Astrocyte (in vitro differentiated cells and primary cell): ENCODE data around the gene GDI2. TPM values are rescaled to one million over a fixed set of nuclear protein-coding genes. Genes with fewer than 3 reads are reported as not detected.

Experiments
- DNase-seq: peaks from one replicate; pipeline ENCODE4 v3.0.0-alpha.2; 2010; ENCODE audit warnings: low read depth
- FAIRE-seq: peaks from 2 replicates; lab custom pipeline; 2011; peaks lifted over from hg19 to GRCh38; lab: Jason Lieb, UNC
- H2AFZ ChIP-seq: 2 replicates; pipeline ENCODE4 v1.6.0; 2012; ENCODE audit warnings: low read depth, low read length, inconsistent platforms
- H3K27ac ChIP-seq: 2 replicates; pipeline ENCODE4 v1.5.1; 2011; ENCODE audit warnings: low read depth, low read length, inconsistent platforms
- H3K27me3 ChIP-seq: 2 replicates; pipeline ENCODE4 v1.6.0; 2011; ENCODE audit warnings: low read length, inconsistent platforms; ENCODE audit not compliant: insufficient read depth
- H3K36me3 ChIP-seq: 2 replicates; pipeline ENCODE4 v1.5.1; 2011; ENCODE audit warnings: low read length, inconsistent platforms; ENCODE audit not compliant: insufficient read depth
- H3K4me1 ChIP-seq: 2 replicates; pipeline ENCODE4 v1.5.1; 2011; ENCODE audit warnings: low read length, inconsistent platforms; ENCODE audit not compliant: insufficient read depth
- H3K4me2 ChIP-seq: 2 replicates; pipeline ENCODE4 v1.6.0; 2012; ENCODE audit warnings: low read length, inconsistent platforms
- H3K4me3 ChIP-seq: 2 replicates; pipeline ENCODE4 v1.5.1; 2011; ENCODE audit warnings: low read depth, mild to moderate bottlenecking, low read length, inconsistent platforms; ENCODE audit not compliant: insufficient read depth
- H3K79me2 ChIP-seq: 2 replicates; pipeline ENCODE4 v1.6.0; 2012; ENCODE audit warnings: mild to moderate bottlenecking, low read length, inconsistent platforms; ENCODE audit not compliant: insufficient read depth
- H3K9ac ChIP-seq: 2 replicates; pipeline ENCODE4 v1.6.0; 2012; ENCODE audit warnings: mild to moderate bottlenecking, low read length, inconsistent platforms
- H3K9me3 ChIP-seq: 2 replicates; pipeline ENCODE4 v1.5.1; 2012; ENCODE audit warnings: low read depth, mild to moderate bottlenecking, low read length, inconsistent platforms; ENCODE audit not compliant: insufficient read depth
- H4K20me1 ChIP-seq: 2 replicates; pipeline ENCODE4 v1.6.0; 2012; ENCODE audit warnings: low read length, inconsistent platforms; ENCODE audit not compliant: insufficient read depth
- H3K27ac Mint-ChIP-seq: one replicate; pipeline ENCODE4 v1.8.0; 2021; ENCODE audit warnings: mild to moderate bottlenecking, mixed read lengths; ENCODE audit not compliant: unreplicated experiment
- H3K27me3 Mint-ChIP-seq: one replicate; pipeline ENCODE4 v1.8.0; 2021; ENCODE audit warnings: low read depth, mixed read lengths; ENCODE audit not compliant: unreplicated experiment
- H3K36me3 Mint-ChIP-seq: one replicate; pipeline ENCODE4 v1.8.0; 2021; ENCODE audit warnings: low read depth, mixed read lengths; ENCODE audit not compliant: unreplicated experiment
- H3K4me1 Mint-ChIP-seq: one replicate; pipeline ENCODE4 v1.8.0; 2021; ENCODE audit warnings: low read depth, mixed read lengths; ENCODE audit not compliant: unreplicated experiment
- H3K4me3 Mint-ChIP-seq: one replicate; pipeline ENCODE4 v1.8.0; 2021; ENCODE audit warnings: mild to moderate bottlenecking, moderate library complexity, mixed read lengths; ENCODE audit not compliant: unreplicated experiment
- H3K9me3 Mint-ChIP-seq: one replicate; pipeline ENCODE4 v1.8.0; 2021; ENCODE audit warnings: mild to moderate bottlenecking, mixed read lengths; ENCODE audit not compliant: unreplicated experiment
- EZH2 ChIP-seq: IDR thresholded peaks from 2 replicates; pipeline ENCODE4 v1.6.1; 2012; ENCODE audit warnings: mild to moderate bottlenecking, low read length, inconsistent platforms; ENCODE audit not compliant: insufficient read depth
- total RNA-seq: library from RNA; stranded (reverse); gene quantifications from 2 replicates; pipeline ENCODE4 v1.2.1, GENCODE V29; 2021
- TF ChIP-seq, protein P1 (sequence below): IDR thresholded peaks from 2 replicates; pipeline ENCODE4 v1.5.1; 2011; ENCODE audit warnings: low read depth, mild to moderate bottlenecking, inconsistent platforms, low read length, moderate library complexity; ENCODE audit not compliant: insufficient read depth

GDI2 gene
- total RNA-seq, 1 donor from 2014 or later = 280 TPM

GRCh38 chr10:5818894-5819293 lies 5.7 kb upstream of the GDI2 start:
- H2AFZ ChIP-seq = no peak overlapping the region
- Mint-ChIP-seq H3K27ac (no peak overlapping the region), H3K36me3 (no peaks in the 10 kb centered on the region), H3K27me3 (no peaks in the 10 kb centered on the region), H3K4me3 (no peak overlapping the region), H3K9me3 (no peaks in the 10 kb centered on the region), H3K4me1 (peaks cover 6% of the 10 kb centered on the region)
- no peaks in the 10 kb centered on the region for H3K9me3 ChIP-seq
- H3K4me3 ChIP-seq = no peak overlapping the region
- H3K4me1 ChIP-seq = peaks cover 6% of the 10 kb centered on the region
- no peak overlapping the region for H3K4me2 ChIP-seq
- H3K36me3 ChIP-seq = no peaks in the 10 kb centered on the region
- H3K9ac ChIP-seq = no peak overlapping the region
- H3K27ac ChIP-seq = no peak overlapping the region
- peaks cover 11% of the 10 kb centered on the region for H3K79me2 ChIP-seq
- TF ChIP-seq, protein P1, sequence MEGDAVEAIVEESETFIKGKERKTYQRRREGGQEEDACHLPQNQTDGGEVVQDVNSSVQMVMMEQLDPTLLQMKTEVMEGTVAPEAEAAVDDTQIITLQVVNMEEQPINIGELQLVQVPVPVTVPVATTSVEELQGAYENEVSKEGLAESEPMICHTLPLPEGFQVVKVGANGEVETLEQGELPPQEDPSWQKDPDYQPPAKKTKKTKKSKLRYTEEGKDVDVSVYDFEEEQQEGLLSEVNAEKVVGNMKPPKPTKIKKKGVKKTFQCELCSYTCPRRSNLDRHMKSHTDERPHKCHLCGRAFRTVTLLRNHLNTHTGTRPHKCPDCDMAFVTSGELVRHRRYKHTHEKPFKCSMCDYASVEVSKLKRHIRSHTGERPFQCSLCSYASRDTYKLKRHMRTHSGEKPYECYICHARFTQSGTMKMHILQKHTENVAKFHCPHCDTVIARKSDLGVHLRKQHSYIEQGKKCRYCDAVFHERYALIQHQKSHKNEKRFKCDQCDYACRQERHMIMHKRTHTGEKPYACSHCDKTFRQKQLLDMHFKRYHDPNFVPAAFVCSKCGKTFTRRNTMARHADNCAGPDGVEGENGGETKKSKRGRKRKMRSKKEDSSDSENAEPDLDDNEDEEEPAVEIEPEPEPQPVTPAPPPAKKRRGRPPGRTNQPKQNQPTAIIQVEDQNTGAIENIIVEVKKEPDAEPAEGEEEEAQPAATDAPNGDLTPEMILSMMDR = no peak
- no peak for TF ChIP-seq EZH2
- no peaks in the 10 kb centered on the region for H3K27me3 ChIP-seq
- DNase-seq (no peak), FAIRE-seq (no peak)
- no peaks in the 10 kb centered on the region for H4K20me1 ChIP-seq

DNA sequence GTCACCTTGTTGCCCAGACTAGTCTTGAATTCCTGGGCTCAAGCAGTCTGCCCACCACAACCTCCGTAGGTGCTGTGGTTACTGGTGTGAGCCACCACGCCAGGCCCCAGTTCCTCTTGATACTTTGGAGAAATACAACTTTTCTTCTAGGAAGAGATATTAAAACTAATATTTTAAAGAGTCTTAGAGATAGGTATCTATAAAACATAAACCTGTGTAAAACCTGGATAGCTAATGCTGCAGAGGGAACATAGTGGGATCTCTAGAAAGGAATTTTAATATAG lies 4.8 kb upstream of the GDI2 start:
- H3K27ac Mint-ChIP-seq = no peak overlapping the region
- Histone ChIP-seq H3K27me3 (no peaks in the 10 kb centered on the region), H3K79me2 (peaks cover 16% of the 10 kb centered on the region), H4K20me1 (no peaks in the 10 kb centered on the region), H3K4me2 (no peak overlapping the region), H3K4me3 (no peak overlapping the region), H3K9me3 (no peaks in the 10 kb centered on the region), H3K36me3 (no peaks in the 10 kb centered on the region), H3K9ac (no peak overlapping the region), H2AFZ (no peak overlapping the region), H3K4me1 (peaks cover 7% of the 10 kb centered on the region), H3K27ac (no peak overlapping the region)
- H3K4me3 Mint-ChIP-seq = no peak overlapping the region
- no peaks in the 10 kb centered on the region for H3K27me3 Mint-ChIP-seq
- DNase-seq = no peak
- H3K4me1 Mint-ChIP-seq = peaks cover 6% of the 10 kb centered on the region
- H3K9me3 Mint-ChIP-seq = no peaks in the 10 kb centered on the region
- no peak for FAIRE-seq
- TF ChIP-seq EZH2 = no peak
- TF ChIP-seq, protein P1 = no peak
- H3K36me3 Mint-ChIP-seq = no peaks in the 10 kb centered on the region

DNA sequence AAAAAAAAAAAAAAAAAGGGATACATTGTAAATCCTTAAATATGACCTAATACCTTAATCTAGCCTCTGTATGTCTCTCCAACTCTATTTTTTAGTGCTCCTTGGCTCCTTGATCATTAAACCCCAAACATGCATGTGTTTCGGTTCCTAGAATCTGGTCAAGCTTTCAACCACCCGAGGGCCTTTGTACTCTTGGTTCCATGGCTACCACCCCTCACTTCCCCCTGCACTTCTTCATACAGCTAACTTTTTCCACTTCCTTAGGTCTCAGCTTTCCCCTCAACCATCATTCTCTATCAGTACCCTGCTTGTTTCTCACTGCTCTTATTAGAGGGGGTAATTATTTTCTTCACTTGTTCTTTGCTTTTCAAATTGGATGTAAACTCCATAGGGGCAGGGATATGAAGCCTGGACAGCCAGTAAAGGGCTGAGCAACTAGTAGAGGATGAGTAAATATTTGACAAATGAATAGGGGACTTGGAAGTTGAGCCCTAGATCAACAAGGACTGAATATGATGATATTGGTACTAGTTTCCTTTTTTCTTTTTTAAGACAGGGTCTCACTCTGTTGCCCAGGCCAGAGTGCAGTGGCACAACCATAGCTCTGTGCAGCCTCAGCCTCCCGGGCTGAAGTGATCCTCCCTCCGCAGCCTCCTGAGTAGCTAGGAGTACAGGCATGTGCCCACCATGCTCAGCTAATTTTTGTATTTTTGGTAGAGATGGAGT lies 4.3 kb upstream of the GDI2 start:
- H3K27me3 ChIP-seq = no peaks in the 10 kb centered on the region
- H3K4me1 ChIP-seq = peaks cover 7% of the 10 kb centered on the region
- peaks cover 1% of the 10 kb centered on the region for H4K20me1 ChIP-seq
- H2AFZ ChIP-seq = no peak overlapping the region
- H3K4me3 Mint-ChIP-seq = no peak overlapping the region
- no peak overlapping the region for H3K9ac ChIP-seq
- peaks cover 21% of the 10 kb centered on the region for H3K79me2 ChIP-seq
- H3K9me3 ChIP-seq = no peaks in the 10 kb centered on the region
- H3K4me1 Mint-ChIP-seq = peaks cover 6% of the 10 kb centered on the region
- H3K4me2 ChIP-seq = no peak overlapping the region
- H3K27ac Mint-ChIP-seq = no peak overlapping the region
- H3K36me3 ChIP-seq = no peaks in the 10 kb centered on the region
- H3K4me3 ChIP-seq = no peak overlapping the region
- no peak for TF ChIP-seq EZH2
- TF ChIP-seq, protein P1 = no peak
- H3K36me3 Mint-ChIP-seq = no peaks in the 10 kb centered on the region
- H3K27me3 Mint-ChIP-seq = no peaks in the 10 kb centered on the region
- FAIRE-seq (no peak), DNase-seq (no peak)
- no peaks in the 10 kb centered on the region for H3K9me3 Mint-ChIP-seq
- H3K27ac ChIP-seq = no peak overlapping the region
